GM19043 (cell line): ENCODE data around the gene MBP.

ENCODE experiments used
- ATAC-seq: cut with Tn5 transposase; IDR thresholded peaks from one replicate; pipeline ENCODE4 v1.9.1; 2021; ENCODE audit warnings: low read depth; ENCODE audit not compliant: unreplicated experiment

Gene MBP

GRCh38 chr18:77132369-77133050, at the start of gene MBP:
MBP (minus strand) TSS chr18:77132783; CDS start chr18:77105261, 27,522 bp downstream.
- ATAC-seq = peak; percentile 45

- ATAC-seq = no peak
These were observed 49.5 kb upstream of the MBP start for GRCh38 chr18:77181950-77182707.

DNA sequence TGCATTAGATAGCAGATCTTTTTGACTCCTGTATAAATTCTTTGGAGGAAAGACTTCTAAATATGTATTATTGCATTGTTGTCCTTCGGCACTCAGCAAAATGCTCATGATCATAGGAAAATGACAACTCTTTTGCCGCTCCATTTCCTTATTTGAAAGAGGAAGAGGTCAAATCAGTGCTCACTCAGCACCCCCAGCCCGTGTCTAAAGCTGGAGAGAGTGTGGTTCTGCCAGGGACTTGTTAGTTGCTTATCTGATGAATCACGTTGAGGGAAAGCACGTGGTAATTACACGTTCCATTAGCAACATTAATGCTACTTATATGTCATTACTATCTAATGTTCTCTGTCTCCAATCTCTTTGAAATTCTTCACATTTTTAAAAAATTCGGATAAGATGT, 46.0 kb upstream of the MBP start:
- ATAC-seq = no peak

- ATAC-seq = no peak
These were observed 44.4 kb upstream of the MBP start for GRCh38 chr18:77177009-77177408.

DNA sequence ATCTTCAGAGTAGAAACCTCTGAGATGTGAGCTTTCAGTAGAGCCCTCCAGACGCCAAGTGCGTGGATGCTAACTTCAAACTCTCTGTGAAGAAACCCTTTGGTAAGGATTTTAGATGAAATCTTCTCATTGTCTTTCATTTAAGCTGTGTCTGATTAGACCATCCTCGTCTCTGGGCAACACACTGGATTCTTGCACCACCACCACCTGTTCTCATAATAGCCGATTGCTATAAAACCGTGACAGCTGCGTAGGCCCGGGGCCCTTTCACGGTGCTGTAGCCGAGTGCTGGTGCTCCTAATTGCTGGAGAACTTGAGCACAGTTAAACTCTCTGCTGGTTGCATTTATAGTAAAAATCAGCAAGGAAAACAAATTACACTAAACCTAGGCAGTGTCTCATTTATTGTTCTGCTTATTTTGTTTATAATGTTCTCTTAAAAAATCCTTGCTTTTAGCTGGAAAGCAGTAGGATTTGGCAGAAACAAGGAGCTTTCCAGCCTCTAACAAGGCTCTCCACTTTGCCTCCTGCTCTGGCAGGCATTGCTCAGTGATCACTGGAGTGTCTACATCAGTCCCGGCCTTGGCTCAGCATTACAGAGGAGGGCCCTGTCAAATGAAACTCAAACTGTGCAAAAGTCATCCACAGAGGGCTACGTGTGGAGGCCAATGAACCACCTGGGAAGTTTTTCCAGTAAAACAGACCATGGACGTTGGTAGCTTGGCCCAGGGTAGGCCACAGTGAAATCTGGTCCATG, 40.9 kb upstream of the MBP start:
- ATAC-seq = no peak

DNA sequence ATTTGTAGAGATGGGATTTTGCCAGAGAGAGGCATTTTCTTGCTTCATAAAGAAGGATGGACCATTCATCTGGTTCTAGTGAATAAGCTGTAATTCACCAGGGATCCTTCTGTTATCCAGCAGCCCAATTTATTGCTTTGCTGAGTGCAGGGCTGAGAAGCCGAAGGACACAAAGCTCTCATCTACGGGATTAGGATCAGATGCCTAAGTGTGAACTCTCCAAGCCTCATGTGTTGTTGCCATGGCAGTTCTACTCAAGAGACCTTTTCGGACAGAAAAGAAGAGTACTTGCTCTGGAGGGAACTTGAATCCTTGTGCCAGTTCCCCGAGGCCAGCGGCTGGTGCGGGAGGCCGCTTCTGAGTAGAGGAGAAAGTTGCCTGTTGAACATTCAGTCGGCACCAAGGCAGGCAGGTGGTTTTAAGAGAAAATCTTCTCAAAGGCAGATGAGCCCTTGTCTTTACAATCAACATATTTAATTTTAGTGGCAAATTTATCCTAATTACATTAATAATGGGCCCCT, 38.4 kb upstream of the MBP start:
- ATAC-seq = no peak

DNA sequence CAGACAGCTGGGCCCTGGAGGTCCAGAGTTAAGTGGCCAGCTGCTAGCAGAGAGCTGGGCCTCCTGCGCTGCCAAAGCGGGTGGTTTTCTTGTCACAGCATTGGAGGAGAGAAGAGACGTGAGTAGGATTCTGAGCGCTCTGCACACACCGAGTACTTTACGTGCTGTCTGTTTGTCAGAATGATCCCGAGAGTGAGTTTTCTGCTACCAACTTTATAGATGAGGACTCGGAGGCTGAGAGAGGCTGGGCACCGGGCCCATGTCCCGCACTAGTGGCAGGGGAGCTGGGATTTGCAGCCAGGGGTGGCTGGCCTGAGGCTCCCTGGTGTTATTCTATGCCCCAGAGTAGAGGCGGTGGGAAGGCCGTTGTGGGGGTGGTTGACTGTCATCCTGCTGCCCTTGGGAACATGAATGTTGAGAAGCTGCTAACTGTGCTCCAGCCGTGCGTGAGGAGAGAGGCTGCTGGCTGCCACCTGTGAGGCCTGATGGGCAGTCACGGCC, 36.3 kb upstream of the MBP start:
- no peak for ATAC-seq

- no peak for ATAC-seq
These were observed 34.7 kb upstream of the MBP start for GRCh38 chr18:77167251-77167650.

DNA sequence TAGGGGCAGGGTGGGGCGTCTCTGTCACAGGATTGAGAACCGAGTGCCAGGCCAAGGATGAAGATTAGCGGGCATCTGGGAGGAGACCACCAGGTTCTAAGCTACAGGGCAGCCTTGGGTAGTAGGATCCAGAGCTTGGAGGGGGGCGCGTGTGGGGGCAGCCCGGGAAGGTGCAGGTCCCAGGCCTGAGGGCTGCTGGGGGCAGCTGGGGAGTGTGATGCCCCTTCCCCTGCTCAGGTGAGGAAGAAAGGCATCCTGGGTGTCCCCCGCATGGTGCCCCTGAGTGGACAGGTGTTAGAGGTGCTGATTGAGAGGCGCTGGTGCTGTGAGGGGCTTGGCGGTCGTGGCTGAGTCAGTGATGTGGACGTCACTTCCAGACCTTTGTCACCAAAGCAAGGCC, 33.9 kb upstream of the MBP start:
- no peak for ATAC-seq

GRCh38 chr18:77165503-77166188, 33.1 kb upstream of the MBP start:
- no peak for ATAC-seq

DNA sequence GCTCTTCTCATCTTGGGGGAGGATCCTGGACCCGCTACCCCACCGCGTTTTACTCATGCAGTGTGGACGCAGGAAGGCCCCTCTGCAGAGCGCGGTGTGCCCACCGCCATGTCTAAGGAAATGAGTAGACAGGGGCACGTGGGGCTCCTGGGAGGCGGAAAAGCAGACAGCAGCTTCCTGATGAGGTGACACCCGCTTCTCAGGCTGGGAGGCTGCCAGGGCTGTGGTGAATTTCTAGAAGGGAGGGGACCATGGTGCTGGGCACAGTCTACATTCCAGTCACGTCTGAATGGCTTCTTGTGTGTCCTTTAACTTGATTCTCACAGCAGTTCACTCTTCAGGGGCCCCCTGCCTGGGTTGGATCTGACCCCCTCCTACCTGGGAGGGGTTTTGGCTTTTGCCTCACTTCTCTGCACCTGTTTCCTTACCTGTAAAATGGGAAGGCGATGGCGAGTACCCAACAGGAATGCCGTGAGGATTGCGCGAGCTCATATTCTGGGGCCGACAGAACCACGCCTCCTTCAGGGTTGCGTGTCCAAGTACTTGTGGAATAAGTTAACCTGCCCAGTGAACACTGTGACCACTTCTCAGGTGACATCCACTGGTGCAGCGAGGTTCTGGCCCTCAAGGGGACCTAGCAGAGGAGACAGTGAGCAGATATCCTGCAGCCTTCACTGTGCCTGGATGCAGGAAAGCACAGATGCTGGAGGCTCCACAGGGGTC, 32.3 kb upstream of the MBP start:
- no peak for ATAC-seq

DNA sequence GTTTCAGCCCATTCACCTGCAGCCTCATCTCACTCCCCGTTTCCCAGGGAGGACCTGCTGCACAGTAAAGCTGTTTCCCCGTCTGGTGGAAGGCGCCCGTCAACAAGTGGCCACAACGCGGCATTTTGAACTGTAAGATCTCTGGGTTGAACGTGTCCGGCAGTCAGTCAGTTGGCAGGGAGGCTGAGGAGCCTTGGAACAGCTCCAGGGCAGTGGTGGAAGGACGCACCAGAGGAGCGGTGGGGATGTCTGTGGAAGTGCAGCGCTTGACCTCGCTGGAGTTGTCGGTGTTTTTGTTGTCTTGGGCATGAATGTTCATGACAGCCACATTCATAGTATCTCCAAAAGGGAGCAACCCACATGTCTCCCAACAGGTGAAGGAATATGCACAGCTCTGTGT, 31.4 kb upstream of the MBP start:
- ATAC-seq = no peak

DNA sequence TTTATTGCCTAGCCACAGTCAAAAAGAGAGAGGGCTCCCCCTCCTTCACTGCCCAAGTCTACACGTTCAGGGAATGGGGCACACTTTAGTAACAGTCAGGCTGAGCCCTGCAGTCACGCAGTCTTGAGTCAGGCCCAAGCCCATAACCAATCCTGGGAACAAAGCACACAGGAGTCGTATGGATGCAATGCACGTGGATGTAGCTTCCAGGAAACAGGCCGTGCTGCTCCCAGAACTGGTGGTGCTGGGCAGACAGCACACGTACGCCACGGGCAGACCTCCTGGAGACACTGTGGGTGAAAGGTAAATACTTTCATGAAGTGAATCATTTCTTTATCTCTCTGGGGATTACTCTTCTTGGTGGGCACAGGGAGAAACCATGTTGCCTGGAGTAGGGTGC, 30.0 kb upstream of the MBP start:
- no peak for ATAC-seq

- ATAC-seq = no peak
These were observed 29.4 kb upstream of the MBP start for GRCh38 chr18:77161961-77162360.

GRCh38 chr18:77161383-77161782, 28.8 kb upstream of the MBP start:
- no peak for ATAC-seq

- no peak for ATAC-seq
These were observed 27.9 kb upstream of the MBP start for GRCh38 chr18:77160515-77160914.

GRCh38 chr18:77157312-77157711, 24.7 kb upstream of the MBP start:
- ATAC-seq = no peak

DNA sequence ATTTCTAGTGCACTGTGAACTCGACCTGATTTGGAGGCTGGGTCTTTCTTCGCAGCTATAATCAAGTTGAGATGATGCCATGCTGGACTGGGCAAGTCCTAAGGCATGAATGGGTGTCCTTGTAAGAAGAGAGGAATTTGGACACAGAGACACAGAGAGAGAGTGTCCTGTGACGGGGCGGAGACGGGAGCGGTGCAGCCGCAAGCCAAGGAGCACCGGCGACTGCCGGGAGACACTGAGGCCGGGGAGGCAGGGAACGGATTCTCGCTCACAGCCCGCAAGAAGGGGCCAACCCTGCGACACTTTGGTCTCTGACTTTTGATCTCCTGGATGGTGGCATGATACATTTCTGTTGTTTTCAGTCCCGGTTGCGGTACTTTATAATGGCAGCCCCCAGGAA, 22.4 kb upstream of the MBP start:
- no peak for ATAC-seq

DNA sequence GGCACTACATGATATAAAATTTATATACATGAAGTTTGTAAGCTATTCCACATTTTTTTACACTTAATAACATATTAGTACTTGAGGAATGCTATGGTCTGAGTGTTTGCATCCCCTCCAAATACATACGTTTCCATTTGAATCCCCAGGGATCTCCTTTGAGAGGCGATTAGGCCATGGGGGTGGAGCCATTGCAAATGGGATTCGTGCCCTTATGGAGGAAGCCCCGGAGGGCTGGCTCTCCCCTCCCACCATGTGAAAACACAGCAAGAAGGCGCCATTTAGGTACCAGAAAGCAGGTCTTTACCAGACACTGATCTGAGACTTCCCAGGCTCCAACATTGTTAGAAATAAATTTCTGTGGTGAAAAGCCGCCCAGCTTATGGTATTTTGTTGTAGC, 20.8 kb upstream of the MBP start:
- ATAC-seq = no peak
